VCaP (cell line): ENCODE data around the gene PTGER2.

Experiments
- H3K27ac ChIP-seq: fragments of 450-650 bp; 2 replicates; pipeline ENCODE4 v1.5.1; 2017
- CTCF ChIP-seq: fragments of 450-650 bp; conservative IDR thresholded peaks from 2 replicates; pipeline ENCODE4 v1.5.1; 2017; ENCODE audit warnings: mild to moderate bottlenecking, moderate library complexity

The PTGER2 gene

GRCh38 chr14:52342849-52343596 lies 28.9 kb downstream of the PTGER2 start:
- H3K27ac ChIP-seq, result peak overlapping the region; percentile 55
- no peak for TF ChIP-seq CTCF

GRCh38 chr14:52346778-52347177 lies 32.7 kb downstream of the PTGER2 start:
- peak overlapping the region; percentile 93; the same call in 1 of the 2 replicates for H3K27ac ChIP-seq
- TF ChIP-seq CTCF, result no peak

- TF ChIP-seq CTCF, result no peak
- peak overlapping the region; percentile 93 for H3K27ac ChIP-seq
Measured at GRCh38 chr14:52348279-52348678, 34.2 kb downstream of the PTGER2 start.

- peak overlapping the region; percentile 93 for H3K27ac ChIP-seq
- no peak for TF ChIP-seq CTCF
Measured at GRCh38 chr14:52348776-52349175, 34.7 kb downstream of the PTGER2 start.

GRCh38 chr14:52349731-52350130 lies 35.6 kb downstream of the PTGER2 start:
- peak overlapping the region; percentile 93 for H3K27ac ChIP-seq
- no peak for TF ChIP-seq CTCF

GRCh38 chr14:52350445-52350844 lies 36.3 kb downstream of the PTGER2 start:
- TF ChIP-seq CTCF, result no peak
- peak overlapping the region; percentile 93 for H3K27ac ChIP-seq

GRCh38 chr14:52351233-52352060 lies 37.3 kb downstream of the PTGER2 start:
- H3K27ac ChIP-seq, result peak overlapping the region; percentile 93
- TF ChIP-seq CTCF, result no peak
